GM10248 (cell line): ENCODE data around the gene GRK5.

ENCODE experiments used
- CTCF ChIA-PET: fragments of 300-600 bp; sonication (Branson Sonifier 250); formaldehyde crosslinking; extraction: SDS; loops from one replicate; lab custom pipeline; 2021; ENCODE audit warnings: antibody characterized with exemption; lab: Yijun Ruan, JAX
- POLR2A ChIA-PET: fragments of 350-650 bp; sonication (Branson Sonifier 250); formaldehyde crosslinking; extraction: SDS; loops from one replicate; lab custom pipeline; 2020; ENCODE audit warnings: antibody characterized with exemption; lab: Yijun Ruan, JAX
- DNase-seq: peaks from one replicate; pipeline ENCODE4 v3.0.0; 2012; ENCODE audit errors: extremely low spot score
- CTCF ChIP-seq: IDR thresholded peaks from 2 replicates; pipeline ENCODE4 v1.5.1; 2012; ENCODE audit warnings: mild to moderate bottlenecking, low read depth; ENCODE audit errors: extremely low read depth, missing control alignments, control extremely low read depth

Gene GRK5

GRCh38 chr10:119217401-119217800 is 10.0 kb downstream of the GRK5 start:
- DNase-seq, result no peak
- no peak for TF ChIP-seq CTCF
- ChIA-PET POLR2A (interaction anchor here (1.1 kb wide), 1 partner anchor 11 kb away, joined by 5 read pairs; no protein-coding TSS in a partner anchor), CTCF (interaction anchor here (2.0 to 3.1 kb wide), 2 partner anchors 8 to 10 kb away, joined by 10 to 19 read pairs; partner anchors contain the start of gene GRK5)

DNA sequence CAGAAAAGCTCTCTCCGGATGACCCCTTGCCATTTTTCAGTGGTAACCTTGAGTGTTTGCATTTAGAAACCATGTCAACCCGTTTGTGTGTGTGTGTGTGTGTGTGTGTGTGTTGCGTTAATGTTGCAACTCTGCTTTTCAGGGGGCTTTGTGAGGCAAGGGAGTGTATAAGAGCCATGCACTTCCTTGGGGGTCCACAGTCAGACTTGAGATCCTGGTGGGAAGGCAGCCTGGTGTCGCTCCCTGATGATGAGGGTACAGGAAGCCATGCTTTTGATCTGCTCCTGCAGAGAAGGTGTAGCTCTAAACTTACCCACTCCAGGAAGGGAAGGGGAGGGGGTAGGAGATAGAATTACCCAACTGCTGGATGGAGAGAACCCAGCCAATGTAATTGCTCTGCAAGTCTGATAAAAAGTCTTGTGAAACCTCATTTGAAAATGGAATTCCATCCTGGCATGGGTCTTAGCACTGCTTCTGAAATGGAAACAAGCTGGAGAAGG is 10.7 kb downstream of the GRK5 start:
- no peak for DNase-seq
- ChIA-PET POLR2A (interaction anchor here (1.1 kb wide), 1 partner anchor 11 kb away, joined by 5 read pairs; no protein-coding TSS in a partner anchor), CTCF (interaction anchor here (0.9 to 3.1 kb wide), 3 partner anchors 9 to 16 kb away, joined by 3 to 19 read pairs (median 10); partner anchors contain the start of gene GRK5)
- no peak for TF ChIP-seq CTCF

- DNase-seq, result no peak
- ChIA-PET CTCF (interaction anchor here (0.8 to 3.1 kb wide), 3 partner anchors 11 to 32 kb away, joined by 3 to 19 read pairs (median 4); no protein-coding TSS in a partner anchor), POLR2A (no interaction called here)
- no peak for TF ChIP-seq CTCF
Observed at GRCh38 chr10:119219871-119220270, 12.5 kb downstream of the GRK5 start.

DNA sequence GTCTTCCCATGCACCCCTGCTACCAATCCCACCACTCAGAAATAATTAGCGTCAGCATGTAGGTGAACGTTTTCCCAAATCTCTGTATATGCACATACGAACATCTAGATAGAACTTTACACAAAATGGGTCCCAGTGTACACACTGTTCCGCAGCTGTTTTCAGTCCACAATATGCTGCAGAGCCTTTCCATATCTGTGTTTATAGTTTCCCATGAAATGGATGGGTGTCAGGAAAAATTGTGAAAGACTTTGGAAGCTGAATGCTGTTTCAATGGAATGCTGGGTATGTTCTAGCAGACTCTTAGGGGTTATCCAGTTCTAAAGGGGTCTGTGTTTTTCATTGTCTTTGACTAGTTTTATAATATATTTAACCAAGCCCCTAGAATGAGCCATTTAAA is 13.8 kb downstream of the GRK5 start:
- no peak for TF ChIP-seq CTCF
- ChIA-PET CTCF (interaction anchor here (0.7 to 1.4 kb wide), 3 partner anchors 9 to 47 kb away, joined by 3 read pairs; no protein-coding TSS in a partner anchor), POLR2A (no interaction called here)
- DNase-seq, result no peak

- no peak for DNase-seq
- CTCF ChIA-PET, result interaction anchor here (0.7 to 1.5 kb wide), 5 partner anchors 10 to 47 kb away, joined by 3 to 10 read pairs (median 4); partner anchors contain the start of gene GRK5
- no peak for TF ChIP-seq CTCF
- POLR2A ChIA-PET, result no interaction called here
Observed at GRCh38 chr10:119221666-119222065, 14.3 kb downstream of the GRK5 start.

GRCh38 chr10:119222537-119222936 is 15.2 kb downstream of the GRK5 start:
- ChIA-PET CTCF (interaction anchor here (0.7 to 1.5 kb wide), 6 partner anchors 13 to 46 kb away, joined by 3 to 10 read pairs (median 4); partner anchors contain the start of gene GRK5), POLR2A (no interaction called here)
- no peak for TF ChIP-seq CTCF
- no peak for DNase-seq
